Parathyroid adenoma (tissue), 2 donors: Measurements from ENCODE around the gene TNS3.

Source experiments
- H2AFZ ChIP-seq: fragments of 300-600 bp; sonication (generic); one replicate; pipeline ENCODE4 v1.7.0; 2017; ENCODE audit warnings: antibody characterized with exemption, mild to moderate bottlenecking
- H3K27ac ChIP-seq: fragments of 300-600 bp; sonication (generic); one replicate; pipeline ENCODE4 v1.7.0; 2017
- H3K27me3 ChIP-seq: fragments of 300-600 bp; sonication (generic); one replicate; pipeline ENCODE4 v1.7.0; 2017; ENCODE audit warnings: low read length; ENCODE audit not compliant: control insufficient read depth, insufficient read depth
- H3K36me3 ChIP-seq: fragments of 300-600 bp; sonication (generic); one replicate; pipeline ENCODE4 v1.7.0; 2017; ENCODE audit warnings: low read length; ENCODE audit not compliant: control insufficient read depth, insufficient read depth
- H3K4me1 ChIP-seq: fragments of 300-600 bp; sonication (generic); one replicate; pipeline ENCODE4 v1.7.0; 2017; ENCODE audit warnings: control low read depth
- H3K4me2 ChIP-seq: fragments of 300-600 bp; sonication (generic); one replicate; pipeline ENCODE4 v1.7.0; 2017; ENCODE audit warnings: low read length
- H3K4me3 ChIP-seq: fragments of 300-600 bp; sonication (generic); one replicate; pipeline ENCODE4 v1.7.0; 2017; ENCODE audit warnings: low read depth, low read length
- H3K79me2 ChIP-seq: fragments of 300-600 bp; sonication (generic); one replicate; pipeline ENCODE4 v1.7.0; 2017; ENCODE audit warnings: control low read depth
- H3K9ac ChIP-seq: fragments of 300-600 bp; sonication (generic); one replicate; pipeline ENCODE4 v1.7.0; 2017; ENCODE audit warnings: mild to moderate bottlenecking
- H3K9me3 ChIP-seq: fragments of 300-600 bp; sonication (generic); one replicate; pipeline ENCODE4 v1.7.0; 2017; ENCODE audit warnings: low read length; ENCODE audit not compliant: control insufficient read depth
- TF ChIP-seq, protein P1 (sequence below): fragments of 300-600 bp; sonication (generic); IDR thresholded peaks from one replicate; pipeline ENCODE4 v1.7.0; 2017; ENCODE audit warnings: antibody characterized with exemption, mild to moderate bottlenecking
- donor health status: primary hyperparathyroidism.

The TNS3 gene

DNA sequence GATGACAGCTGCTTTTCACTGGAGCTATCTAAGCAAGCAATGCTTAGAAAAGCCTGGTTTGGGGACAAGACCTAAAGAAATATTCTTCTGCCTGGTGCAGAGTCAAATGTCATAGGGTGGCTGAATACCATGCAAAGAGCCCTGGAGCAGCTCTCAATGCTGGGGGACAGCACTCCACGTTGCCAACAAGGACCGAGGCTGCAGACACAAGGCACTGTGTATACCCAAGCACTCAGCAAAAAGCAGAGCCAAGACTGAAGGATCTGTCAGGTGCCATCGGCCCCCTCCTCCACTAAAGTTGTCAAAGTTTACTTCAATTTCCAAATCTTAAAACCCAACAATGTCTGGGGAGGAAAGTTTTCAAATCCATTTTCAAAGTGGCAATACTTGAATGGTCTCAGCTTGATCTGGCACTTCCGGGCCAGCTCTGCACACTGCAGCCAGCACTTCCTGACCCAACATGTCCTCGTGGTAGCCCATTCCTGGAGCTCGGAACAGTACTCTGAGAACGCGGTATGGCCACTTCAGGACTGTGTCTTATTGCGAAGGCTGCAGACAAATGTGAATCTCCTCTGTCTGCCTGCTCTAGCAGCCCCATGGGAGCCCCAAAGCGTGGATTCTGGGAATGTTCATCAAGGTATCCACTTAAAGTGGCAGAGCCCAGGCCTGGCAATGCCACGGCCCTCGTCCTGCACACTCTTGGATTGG lies 191.8 kb downstream of the TNS3 start:
- Histone ChIP-seq H3K9me3 (no peaks in the 10 kb centered on the region), H3K4me1 (peaks cover 3% of the 10 kb centered on the region), H3K79me2 (peaks cover 55% of the 10 kb centered on the region), H3K27me3 (no peaks in the 10 kb centered on the region), H2AFZ (no peak overlapping the region), H3K9ac (no peak overlapping the region), H3K4me3 (no peak overlapping the region), H3K27ac (no peak overlapping the region), H3K4me2 (no peak overlapping the region), H3K36me3 (no peaks in the 10 kb centered on the region)
- TF ChIP-seq, protein P1, sequence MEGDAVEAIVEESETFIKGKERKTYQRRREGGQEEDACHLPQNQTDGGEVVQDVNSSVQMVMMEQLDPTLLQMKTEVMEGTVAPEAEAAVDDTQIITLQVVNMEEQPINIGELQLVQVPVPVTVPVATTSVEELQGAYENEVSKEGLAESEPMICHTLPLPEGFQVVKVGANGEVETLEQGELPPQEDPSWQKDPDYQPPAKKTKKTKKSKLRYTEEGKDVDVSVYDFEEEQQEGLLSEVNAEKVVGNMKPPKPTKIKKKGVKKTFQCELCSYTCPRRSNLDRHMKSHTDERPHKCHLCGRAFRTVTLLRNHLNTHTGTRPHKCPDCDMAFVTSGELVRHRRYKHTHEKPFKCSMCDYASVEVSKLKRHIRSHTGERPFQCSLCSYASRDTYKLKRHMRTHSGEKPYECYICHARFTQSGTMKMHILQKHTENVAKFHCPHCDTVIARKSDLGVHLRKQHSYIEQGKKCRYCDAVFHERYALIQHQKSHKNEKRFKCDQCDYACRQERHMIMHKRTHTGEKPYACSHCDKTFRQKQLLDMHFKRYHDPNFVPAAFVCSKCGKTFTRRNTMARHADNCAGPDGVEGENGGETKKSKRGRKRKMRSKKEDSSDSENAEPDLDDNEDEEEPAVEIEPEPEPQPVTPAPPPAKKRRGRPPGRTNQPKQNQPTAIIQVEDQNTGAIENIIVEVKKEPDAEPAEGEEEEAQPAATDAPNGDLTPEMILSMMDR = no peak

DNA sequence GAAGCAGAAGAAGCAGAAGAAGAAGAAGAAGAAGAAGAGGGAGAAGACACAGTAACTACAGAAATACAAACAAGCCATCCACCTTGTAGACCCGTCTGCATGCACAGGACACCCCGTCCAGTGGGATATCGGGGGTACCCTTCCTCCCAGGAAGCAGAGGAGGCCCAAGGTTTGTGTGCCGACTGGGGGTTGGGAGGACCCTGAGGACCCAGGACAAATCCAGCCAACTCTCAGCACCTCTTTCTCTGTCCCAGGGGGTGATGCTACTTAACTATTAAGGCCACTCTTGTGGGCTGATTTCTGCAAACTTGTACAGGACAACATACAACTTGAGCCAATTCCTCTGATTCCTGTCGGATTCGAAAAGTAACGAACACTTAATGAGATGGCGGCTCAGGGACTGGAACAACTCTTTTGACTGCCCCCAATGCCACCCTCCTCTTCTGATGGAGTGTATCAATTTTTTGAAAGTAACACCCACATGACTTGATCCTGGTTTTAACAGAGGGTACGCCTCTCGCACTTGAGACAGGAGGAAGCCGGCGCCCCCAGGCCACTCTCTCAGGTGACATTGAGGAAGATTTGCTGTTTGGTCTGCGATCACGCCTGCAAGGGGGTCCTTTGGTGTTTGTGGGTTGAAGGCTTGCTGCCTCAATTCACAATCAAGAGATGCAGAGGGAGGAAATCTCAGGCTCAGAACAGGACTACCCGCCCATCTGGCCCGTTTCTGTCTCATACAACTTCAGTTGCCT lies 192.6 kb downstream of the TNS3 start:
- Histone ChIP-seq H3K4me1 (no peaks in the 10 kb centered on the region), H3K4me2 (no peak overlapping the region), H3K27me3 (no peaks in the 10 kb centered on the region), H3K27ac (no peak overlapping the region), H3K9ac (no peak overlapping the region), H3K36me3 (no peaks in the 10 kb centered on the region), H3K79me2 (peaks cover 56% of the 10 kb centered on the region), H3K4me3 (no peak overlapping the region), H3K9me3 (no peaks in the 10 kb centered on the region), H2AFZ (no peak overlapping the region)
- TF ChIP-seq, protein P1 = no peak

- no peaks in the 10 kb centered on the region for H3K4me1 ChIP-seq
- H3K4me3 ChIP-seq = no peak overlapping the region
- H3K36me3 ChIP-seq = no peaks in the 10 kb centered on the region
- H3K9me3 ChIP-seq = no peaks in the 10 kb centered on the region
- H3K27me3 ChIP-seq = no peaks in the 10 kb centered on the region
- TF ChIP-seq, protein P1 = no peak
- no peak overlapping the region for H2AFZ ChIP-seq
- H3K27ac ChIP-seq = no peak overlapping the region
- peaks cover 46% of the 10 kb centered on the region for H3K79me2 ChIP-seq
- H3K9ac ChIP-seq = no peak overlapping the region
- no peak overlapping the region for H3K4me2 ChIP-seq
Measured at GRCh38 chr7:47387506-47387905, 194.4 kb downstream of the TNS3 start.

GRCh38 chr7:47386273-47386835 lies 195.6 kb downstream of the TNS3 start:
- Histone ChIP-seq H2AFZ (no peak overlapping the region), H3K79me2 (peaks cover 39% of the 10 kb centered on the region), H3K27ac (no peak overlapping the region), H3K4me2 (no peak overlapping the region), H3K4me3 (no peak overlapping the region), H3K4me1 (peaks cover 5% of the 10 kb centered on the region), H3K9ac (no peak overlapping the region), H3K9me3 (no peaks in the 10 kb centered on the region), H3K27me3 (no peaks in the 10 kb centered on the region), H3K36me3 (no peaks in the 10 kb centered on the region)
- TF ChIP-seq, protein P1 = no peak
